Ovary (tissue), 9 donors: ENCODE measurements around the gene C12orf75. TPM values are rescaled to one million over a fixed set of nuclear protein-coding genes. Genes with fewer than 3 reads are reported as not detected.

ENCODE experiments used
- DNase-seq, 5 donors: peaks; one replicate each; pipeline ENCODE4 v3.0.0-alpha.2; 2019 to 2020
- H3K27ac ChIP-seq, 2 donors: fragments of 200-600 bp; one replicate each; pipeline versions ENCODE4 v1.5.1 to v1.8.0; 2019 to 2022
- H3K27me3 ChIP-seq: fragments of 200-600 bp; one replicate; pipeline ENCODE4 v1.8.0; 2022
- H3K36me3 ChIP-seq: fragments of 200-600 bp; sonication (generic); one replicate; pipeline ENCODE4 v1.5.1; 2019
- H3K4me1 ChIP-seq: one replicate; pipeline ENCODE4 v1.8.1; 2013; ENCODE audit warnings: mild to moderate bottlenecking, moderate library complexity; ENCODE audit not compliant: insufficient read depth
- H3K4me3 ChIP-seq: fragments of 200-600 bp; sonication (generic); one replicate; pipeline ENCODE4 v1.5.1; 2017
- H3K9me3 ChIP-seq, 2 donors: fragments of 200-600 bp in 1 of 2; sonication (generic) in 1 of 2; one replicate each; pipeline versions ENCODE4 v1.5.1 to v1.8.1; 2013 to 2019; ENCODE audit warnings: mild to moderate bottlenecking in 1 of 2, moderate library complexity in 1 of 2
- CTCF ChIP-seq, 3 donors: fragments of 450-650 bp in 2 of 3; fragments of 200-600 bp in 1 of 3; IDR thresholded peaks; one replicate each; pipeline versions ENCODE4 v1.5.1 to v1.8.0; 2016 to 2022; ENCODE audit warnings: antibody characterized with exemption in 3 of 3, mild to moderate bottlenecking in 1 of 3
- EP300 ChIP-seq: sonication (generic); formaldehyde crosslinking; IDR thresholded peaks from one replicate; pipeline ENCODE4 v1.6.1; 2017; ENCODE audit warnings: antibody characterized with exemption
- POLR2A ChIP-seq: fragments of 450-650 bp; IDR thresholded peaks from one replicate; pipeline ENCODE4 v1.6.1; 2017; ENCODE audit warnings: antibody characterized with exemption, mild to moderate bottlenecking, moderate library complexity
- WGBS, 3 donors: extraction: QIAGEN DNeasy Blood & Tissue Kit in 1 of 3; methylation state at CpG; one replicate each; pipeline versions ENCODE4 v1.1.5 to v1.1.7; 2013 to 2017; 5-methylcytosine and 5-hydroxymethylcytosine counted together
- intact Hi-C, 4 donors: fragments of 100-400 bp; cut with DNase I; formaldehyde crosslinking; loops; one replicate each; pipeline versions ENCODE4 v1.11.0 to v1.15.1; 2022 to 2023
- polyA plus RNA-seq, 2 donors: library from polyadenylated mRNA; stranded (reverse); fragments of 200-250 nt in 1 of 2; fragments of 350-450 nt in 1 of 2; fragmentation: Illumina TruSeq in 1 of 2; extraction: RNeasy Lipid Tissue Mini Kit (QIAGEN cat#74804) in 1 of 2; gene quantifications; one replicate each; pipeline ENCODE4 v1.2.3, GENCODE V29; 2013 to 2014
- total RNA-seq, 7 donors: library from RNA; depleted of rRNA in 2 of 7; stranded (reverse); fragments of >200 nt in 2 of 7; fragmentation: NEBNext Ultra II Directional in 3 of 7; extraction: Animal tissue kit (Norgen Biotek cat#: 25700) in 3 of 7; gene quantifications; one replicate each; pipeline versions ENCODE4 v1.1.0 to v1.2.4, GENCODE V29; 2016 to 2023
- donor health status: DM: no; HTN: no; CAD: no; lungs with moderate emphysema.
- donor health status: DM: no; HTN: no; CAD: no.
- donor health status: Bipolar disorder and iron deficiency.
- donor health status: DM: yes; HTN: yes; CAD: no.
- donor health status: DM: no; HTN: no; CAD: no.
- donor health status: DM: yes; HTN: yes; CAD: no.

The C12orf75 gene
- total and polyA plus RNA-seq, 9 donors: 3.3 to 83.9 (median 5.6) TPM

- intact Hi-C loops: no loop called here
- 84 to 86% (median 85%) methylated on average over 6 of the region's 6 CpGs for WGBS, 3 donors
- no peak for DNase-seq
- TF ChIP-seq POLR2A (no peak), EP300 (no peak), CTCF (IDR thresholded peaks at IDR 0.05) (no peak)
- Histone ChIP-seq H3K27me3 (no peaks in the 10 kb centered on the region), H3K4me3 (no peak overlapping the region), H3K36me3 (no peaks in the 10 kb centered on the region), H3K9me3 (no peaks in the 10 kb centered on the region), H3K27ac (no peak overlapping the region), H3K4me1 (peaks cover 4% of the 10 kb centered on the region)
These were observed 54.5 kb downstream of the C12orf75 start for GRCh38 chr12:105384916-105385535.

DNA sequence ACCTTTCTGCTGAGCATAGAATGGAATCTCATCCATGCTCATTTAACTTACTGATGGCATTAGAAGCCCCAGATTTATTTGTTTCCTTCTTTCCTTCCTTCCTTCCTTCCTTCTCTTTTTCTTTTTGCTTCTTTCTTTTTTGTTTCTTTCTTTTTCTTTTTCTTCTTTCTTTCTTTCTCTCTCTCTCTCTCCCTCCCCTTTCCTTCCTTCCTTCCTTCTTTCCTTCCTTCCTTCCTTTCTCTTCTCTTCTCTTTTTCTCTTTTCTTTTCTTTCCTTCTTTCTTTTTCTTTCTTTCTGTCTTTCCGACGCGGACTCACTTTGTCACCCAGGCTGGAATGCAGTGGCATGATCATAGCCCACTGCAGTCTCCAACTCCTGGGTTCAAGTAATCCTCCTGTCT is 55.9 kb downstream of the C12orf75 start:
- intact Hi-C loops: no loop called here
- WGBS, 3 donors: 96 to 100% (median 98%) methylated on average over 3 of the region's 3 CpGs

DNA sequence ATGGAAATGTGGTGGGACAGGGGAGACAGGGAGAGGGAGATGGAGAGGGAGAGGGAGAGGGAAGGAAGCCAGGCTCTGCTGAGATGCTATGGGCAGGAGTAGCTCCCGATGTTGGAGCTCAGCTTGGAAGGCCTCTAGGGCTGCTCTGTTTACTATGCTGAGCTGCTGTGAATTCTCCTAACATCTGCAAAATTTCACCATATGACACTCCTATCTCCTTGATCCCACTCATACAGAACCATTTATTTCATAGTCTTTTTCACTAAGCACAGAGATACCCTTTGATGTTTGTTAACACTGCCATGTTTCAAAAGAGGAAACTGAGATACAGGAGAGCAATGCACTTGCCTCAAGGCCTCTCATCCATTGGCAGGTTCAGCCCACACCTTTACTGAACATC is 60.7 kb downstream of the C12orf75 start:
- no peaks in the 10 kb centered on the region for H3K27me3 ChIP-seq
- no peak overlapping the region for H3K27ac ChIP-seq
- no peak for DNase-seq
- no peaks in the 10 kb centered on the region for H3K36me3 ChIP-seq
- intact Hi-C loops: no loop called here
- H3K9me3 ChIP-seq: no peaks in the 10 kb centered on the region
- no peak overlapping the region for H3K4me3 ChIP-seq
- WGBS, 3 donors: 31 to 44% (median 38%) methylated on average over 1 of the region's 1 CpG
- H3K4me1 ChIP-seq: no peaks in the 10 kb centered on the region
- TF ChIP-seq CTCF (IDR thresholded peaks at IDR 0.05): no peak
- no peak for TF ChIP-seq POLR2A
- no peak for TF ChIP-seq EP300

More for the DNA sequence above, 55.9 kb downstream of the C12orf75 start:
- DNase-seq: no peak
- Histone ChIP-seq H3K27ac (no peak overlapping the region), H3K4me1 (peaks cover 4% of the 10 kb centered on the region), H3K4me3 (no peak overlapping the region), H3K9me3 (no peaks in the 10 kb centered on the region), H3K36me3 (no peaks in the 10 kb centered on the region), H3K27me3 (no peaks in the 10 kb centered on the region)
- TF ChIP-seq CTCF (IDR thresholded peaks at IDR 0.05) (no peak), EP300 (no peak), POLR2A (no peak)

- Histone ChIP-seq H3K36me3 (no peaks in the 10 kb centered on the region), H3K4me3 (no peak overlapping the region), H3K27ac (no peak overlapping the region), H3K9me3 (no peaks in the 10 kb centered on the region), H3K4me1 (no peaks in the 10 kb centered on the region), H3K27me3 (no peaks in the 10 kb centered on the region)
- no peak for TF ChIP-seq CTCF (IDR thresholded peaks at IDR 0.05)
- intact Hi-C loops: no loop called here
- 6 to 8% (median 8%) methylated on average over 4 of the region's 4 CpGs for WGBS, 3 donors
- no peak for DNase-seq
These were observed 63.1 kb downstream of the C12orf75 start for GRCh38 chr12:105393587-105393986.
